ENCODE measurements around the gene MAPK12. TPM values are rescaled to one million over a fixed set of nuclear protein-coding genes. Genes with fewer than 3 reads are reported as not detected.

MAPK12 gene
- total and polyA plus RNA-seq, 7 donors = 57.4 to 178 (median 131) TPM

GRCh38 chr22:50243685-50244419, 17.6 kb downstream of the MAPK12 start:
- Histone ChIP-seq H3K4me3 (peak overlapping the region; percentile 98), H3K9me3 (no peaks in the 10 kb centered on the region), H3K27ac (peak overlapping the region; percentile 95), H3K4me1 (peaks cover 42% of the 10 kb centered on the region), H3K36me3 (ENCODE audit: insufficient read depth in 1 of 2, low read depth in 1 of 2) (peaks cover 0 to 48% of the 10 kb centered on the region in 2 donors), H3K27me3 (ENCODE audit: insufficient read depth in 3 of 3, low read length in 2 of 3) (no peaks in the 10 kb centered on the region)
- no peak for TF ChIP-seq CTCF (IDR thresholded peaks at IDR 0.05)
- intact Hi-C loops (cut with DNase I) = loop anchor here in 1 of 2 donors (5.0 kb wide), 1 partner anchor 37 kb away; no protein-coding TSS in a partner anchor
- ATAC-seq = peak in 1 of 4 donors; percentile 20
- 13 to 16% (median 15%) methylated on average over 27 of the region's 27 CpGs for whole genome bisulfite sequencing, 3 donors
- no peak for DNase-seq

DNA sequence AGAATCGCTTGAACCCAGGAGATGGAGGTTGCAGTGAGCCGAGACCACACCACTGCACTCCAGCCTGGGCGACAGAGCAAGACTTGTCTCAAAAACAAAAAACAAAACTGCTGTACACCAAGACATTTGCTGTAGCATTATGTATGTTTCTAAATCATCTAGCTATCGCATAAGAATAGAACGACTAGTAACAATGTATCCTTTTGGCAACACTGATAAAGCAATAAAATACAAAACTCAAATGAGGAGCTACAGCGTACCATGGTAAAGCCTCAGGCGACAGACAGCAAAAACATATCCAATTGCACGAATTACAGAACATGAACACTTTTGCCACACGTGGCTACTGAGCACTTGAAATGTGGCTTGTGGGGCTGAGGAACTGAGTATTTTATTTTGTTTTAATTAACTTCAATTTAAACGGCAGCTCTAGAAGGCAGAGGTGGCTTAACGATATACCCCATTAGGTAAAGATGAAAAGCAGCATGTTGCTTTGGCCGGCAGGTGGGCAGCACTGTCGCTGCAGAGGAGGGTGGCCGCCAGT, 19.0 kb downstream of the MAPK12 start:
- no peak for ATAC-seq
- no peak for TF ChIP-seq CTCF (IDR thresholded peaks at IDR 0.05)
- peaks cover 0 to 48% of the 10 kb centered on the region in 2 donors for H3K36me3 ChIP-seq (ENCODE audit: insufficient read depth in 1 of 2, low read depth in 1 of 2)

GRCh38 chr22:50238755-50239154, 22.7 kb downstream of the MAPK12 start:
- DNase-seq = no peak
- no peak for ATAC-seq
- WGBS, 3 donors = 85 to 87% (median 86%) methylated on average over 9 of the region's 9 CpGs
- Histone ChIP-seq H3K27ac (no peak overlapping the region), H3K4me3 (no peak overlapping the region), H3K27me3 (ENCODE audit: insufficient read depth in 3 of 3, low read length in 2 of 3) (no peaks in the 10 kb centered on the region), H3K9me3 (no peaks in the 10 kb centered on the region), H3K36me3 (ENCODE audit: insufficient read depth in 1 of 2, low read depth in 1 of 2) (peaks cover 0 to 44% of the 10 kb centered on the region in 2 donors), H3K4me1 (peaks cover 30% of the 10 kb centered on the region)
- intact Hi-C loops (cut with DNase I) = no loop called here
- TF ChIP-seq CTCF (IDR thresholded peaks at IDR 0.05) = no peak

More for the DNA sequence above, 19.0 kb downstream of the MAPK12 start:
- intact Hi-C loops (cut with DNase I) = loop anchor here in 1 of 2 donors (5.0 kb wide), 1 partner anchor 35 kb away; no protein-coding TSS in a partner anchor
- peaks cover 42% of the 10 kb centered on the region for H3K4me1 ChIP-seq
- H3K4me3 ChIP-seq = peak overlapping the region; percentile 98
- no peak for DNase-seq
- 38 to 53% (median 43%) methylated on average over 14 of the region's 14 CpGs for WGBS, 3 donors
- H3K27me3 ChIP-seq (ENCODE audit: insufficient read depth in 3 of 3, low read length in 2 of 3) = no peaks in the 10 kb centered on the region
- no peaks in the 10 kb centered on the region for H3K9me3 ChIP-seq
- H3K27ac ChIP-seq = peak overlapping the region; percentile 95

GRCh38 chr22:50236731-50237409, 24.6 kb downstream of the MAPK12 start:
- H3K27ac ChIP-seq = no peak overlapping the region
- H3K9me3 ChIP-seq = no peaks in the 10 kb centered on the region
- WGBS, 3 donors = 65 to 67% (median 67%) methylated on average over 10 to 11 of the region's 11 CpGs
- no peak for DNase-seq
- H3K36me3 ChIP-seq (ENCODE audit: insufficient read depth in 1 of 2, low read depth in 1 of 2) = peaks cover 0 to 60% of the 10 kb centered on the region in 2 donors
- intact Hi-C loops (cut with DNase I) = no loop called here
- peaks cover 11% of the 10 kb centered on the region for H3K4me1 ChIP-seq
- H3K27me3 ChIP-seq (ENCODE audit: insufficient read depth in 3 of 3, low read length in 2 of 3) = no peaks in the 10 kb centered on the region
- no peak overlapping the region for H3K4me3 ChIP-seq
- ATAC-seq = no peak
- TF ChIP-seq CTCF (IDR thresholded peaks at IDR 0.05) = peak; percentile 14

All from psoas muscle (tissue), 8 donors.